Measurements from ENCODE around the gene TNFRSF11A. TPM values are rescaled to one million over a fixed set of nuclear protein-coding genes. Genes with fewer than 3 reads are reported as not detected.
A peak's percentile ranks its signal among the peaks of the same experiment; 100 is the strongest.

TNFRSF11A gene
- total RNA-seq, result 2.0 TPM
- 1 to 10 TPM; 2.6 to 3.8 (median 3.1) TPM for polyA plus RNA-seq (ENCODE audit: insufficient read depth in 1 of 8, insufficient read length in 8 of 8, low replicate concordance in 1 of 8)
- long read RNA-seq, donor 1, result 0 reads
- long read RNA-seq, donor 2, result 0 reads
- long read RNA-seq, donor 3, result 0 reads
- long read RNA-seq, donor 4, full-length matches to known transcripts, result 1 of 1 reads
- long read RNA-seq, donor 4, partial matches to known transcripts, result 0 of 1 reads
- long read RNA-seq, donor 4, other reads (novel, unspliced or antisense), result 0 of 1 reads
- long read RNA-seq, donor 5, result 0 reads
- long read RNA-seq, donor 6, result 0 reads
- long read RNA-seq, donor 7, full-length matches to known transcripts, result 1 of 1 reads
- long read RNA-seq, donor 7, partial matches to known transcripts, result 0 of 1 reads
- long read RNA-seq, donor 7, other reads (novel, unspliced or antisense), result 0 of 1 reads
- long read RNA-seq, donor 8, result 0 reads
- long read RNA-seq, donor 9, result 0 reads
- long read RNA-seq, donor 10, result 0 reads
- long read RNA-seq, donor 11, full-length matches to known transcripts, result 1 of 1 reads
- long read RNA-seq, donor 11, partial matches to known transcripts, result 0 of 1 reads
- long read RNA-seq, donor 11, other reads (novel, unspliced or antisense), result 0 of 1 reads

DNA sequence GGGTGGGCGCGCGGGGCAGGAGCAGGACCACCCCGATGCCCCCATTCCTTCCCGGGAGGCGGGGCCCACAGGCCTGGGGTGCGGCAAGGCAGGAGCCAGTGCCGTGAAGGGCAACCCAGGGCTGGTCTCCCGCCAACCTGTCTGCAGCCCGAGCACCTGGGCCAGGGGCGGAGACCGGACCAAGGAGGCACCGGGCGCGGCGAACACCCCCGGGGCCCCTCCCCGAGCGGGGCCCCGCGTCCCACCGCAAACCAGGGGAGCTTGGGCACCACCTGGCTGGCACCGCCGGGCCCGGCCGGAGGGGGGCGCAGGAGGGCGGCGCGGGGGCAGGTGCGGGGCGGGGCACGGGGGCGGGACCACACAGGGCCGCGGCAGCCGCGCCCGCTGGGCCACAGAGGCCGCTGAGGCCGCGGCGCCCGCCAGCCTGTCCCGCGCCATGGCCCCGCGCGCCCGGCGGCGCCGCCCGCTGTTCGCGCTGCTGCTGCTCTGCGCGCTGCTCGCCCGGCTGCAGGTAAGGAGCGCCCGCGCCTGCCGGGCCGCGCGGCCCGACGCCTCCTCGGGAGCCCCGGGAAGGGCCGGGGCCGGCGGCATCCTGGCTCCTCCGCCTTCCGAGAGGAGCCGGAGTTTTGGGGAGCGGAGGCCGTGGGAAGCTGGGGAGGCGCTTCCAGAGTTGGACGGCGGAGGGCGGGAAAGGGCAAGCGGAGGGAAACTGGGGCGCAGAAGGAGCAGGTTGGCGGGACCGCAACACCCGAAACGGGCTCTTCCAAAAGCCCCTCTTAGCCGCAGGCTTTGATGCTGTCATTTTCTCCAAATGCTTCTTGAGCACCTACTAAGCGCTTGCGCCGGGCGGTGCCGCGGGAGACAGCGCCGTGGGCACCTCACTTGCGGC is at the start of gene TNFRSF11A:
Gene TNFRSF11A (plus strand): TSS at position 394 of the 889 bp plus-strand sequence. CDS start 43 bp downstream, at position 437.
- peak within 1 kb of the TSS; percentile 53 for H3K4me3 ChIP-seq (ENCODE audit: low read length)
- peak; percentile 50 for DNase-seq
- peak within 1 kb of the TSS; percentile 13 for H3K27ac ChIP-seq (ENCODE audit: low read length)
- H3K4me1 ChIP-seq (ENCODE audit: control insufficient read depth, insufficient read depth, low read length), result peaks cover 21% of the 10 kb centered on the region
- H3K36me3 ChIP-seq (ENCODE audit: control insufficient read depth, insufficient read depth, low read length), result no peaks in the 10 kb centered on the region
- no peaks in the 10 kb centered on the region for H3K9me3 ChIP-seq (replicated peaks; ENCODE audit: control insufficient read depth, low read depth, low read length)
- H3K27me3 ChIP-seq (ENCODE audit: control insufficient read depth, insufficient read depth, low read length), result peaks cover 62% of the 10 kb centered on the region
- WGBS (ENCODE audit: insufficient coverage), result under 1% methylated on average over 99 of the region's 99 CpGs

DNA sequence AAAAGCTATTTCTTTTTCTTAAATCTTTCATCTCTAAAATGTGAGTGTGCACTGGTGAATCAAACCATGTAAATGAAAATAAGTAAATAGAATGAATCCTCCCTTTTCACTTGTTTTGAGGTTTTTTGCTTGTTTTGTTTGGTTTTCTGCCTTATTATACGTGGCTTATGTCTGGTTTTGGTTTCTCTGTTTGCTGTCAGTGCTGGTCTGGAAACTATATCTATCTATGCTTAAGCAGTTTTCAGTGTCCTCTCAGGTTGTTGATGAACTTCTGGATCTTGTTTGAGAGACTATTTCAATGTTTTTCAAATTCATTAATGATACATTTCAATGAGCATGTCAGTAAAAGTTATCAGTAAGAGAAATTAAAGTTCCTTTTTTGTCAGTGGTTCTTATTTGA is 48.1 kb upstream of the TNFRSF11A start:
- DNase-seq, result no peak
- Histone ChIP-seq H3K4me1 (ENCODE audit: control insufficient read depth, insufficient read depth, low read length) (peaks cover 2% of the 10 kb centered on the region), H3K27me3 (ENCODE audit: control insufficient read depth, insufficient read depth, low read length) (no peaks in the 10 kb centered on the region), H3K27ac (ENCODE audit: low read length) (no peak overlapping the region), H3K4me3 (ENCODE audit: low read length) (no peak overlapping the region), H3K36me3 (ENCODE audit: control insufficient read depth, insufficient read depth, low read length) (no peaks in the 10 kb centered on the region), H3K9me3 (replicated peaks; ENCODE audit: control insufficient read depth, low read depth, low read length) (no peaks in the 10 kb centered on the region)
- no CpG with 5 or more reads among the region's 1 CpG for WGBS (ENCODE audit: insufficient coverage)

DNA sequence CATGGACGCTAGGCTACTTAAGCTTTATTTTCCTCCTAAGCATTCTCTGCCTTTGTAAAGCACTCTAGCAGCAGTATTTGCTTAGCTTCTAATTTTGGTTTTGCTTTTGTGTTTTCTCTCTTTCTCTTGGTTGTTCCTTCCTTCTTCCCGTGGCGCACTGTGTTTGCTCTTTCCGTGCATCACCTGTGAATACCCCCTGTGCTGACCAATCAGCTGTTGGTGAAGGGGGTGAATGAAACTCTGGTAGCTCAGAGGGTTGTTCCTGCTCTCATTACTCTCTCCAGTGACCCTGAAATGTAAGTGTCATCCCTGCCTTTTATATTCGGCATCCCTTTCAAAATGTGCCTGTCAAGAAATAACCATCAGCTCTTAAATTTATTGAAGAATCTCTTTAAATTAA is 45.5 kb upstream of the TNFRSF11A start:
- no peak overlapping the region for H3K4me3 ChIP-seq (ENCODE audit: low read length)
- no peak for DNase-seq
- no peak overlapping the region for H3K27ac ChIP-seq (ENCODE audit: low read length)
- H3K4me1 ChIP-seq (ENCODE audit: control insufficient read depth, insufficient read depth, low read length), result peaks cover 2% of the 10 kb centered on the region
- H3K9me3 ChIP-seq (replicated peaks; ENCODE audit: control insufficient read depth, low read depth, low read length), result no peaks in the 10 kb centered on the region
- peaks cover 2% of the 10 kb centered on the region for H3K36me3 ChIP-seq (ENCODE audit: control insufficient read depth, insufficient read depth, low read length)
- no peaks in the 10 kb centered on the region for H3K27me3 ChIP-seq (ENCODE audit: control insufficient read depth, insufficient read depth, low read length)
- WGBS (ENCODE audit: insufficient coverage), result no CpG with 5 or more reads among the region's 5 CpGs

DNA sequence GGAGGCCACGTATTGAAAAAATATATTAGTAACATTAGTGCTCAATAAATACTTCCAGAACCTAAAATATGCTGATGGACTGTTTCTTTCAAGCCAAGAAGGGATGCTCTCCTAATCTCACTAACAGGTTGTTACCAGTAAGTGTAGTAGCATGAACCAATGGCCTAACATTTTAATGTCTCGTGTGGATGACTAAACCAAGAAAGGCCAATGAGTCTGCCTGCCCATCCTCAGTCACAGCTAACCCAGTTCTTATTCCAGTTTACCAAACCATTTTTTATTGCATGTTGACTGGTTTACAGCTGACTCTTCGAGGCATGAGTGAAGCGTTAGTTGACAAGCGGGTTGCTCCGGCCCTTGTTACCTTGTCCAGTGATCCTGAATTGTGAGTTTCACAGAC is 45.1 kb upstream of the TNFRSF11A start:
- H3K27me3 ChIP-seq (ENCODE audit: control insufficient read depth, insufficient read depth, low read length), result no peaks in the 10 kb centered on the region
- no peak overlapping the region for H3K4me3 ChIP-seq (ENCODE audit: low read length)
- peaks cover 2% of the 10 kb centered on the region for H3K4me1 ChIP-seq (ENCODE audit: control insufficient read depth, insufficient read depth, low read length)
- 96% methylated on average over 3 of the region's 6 CpGs for WGBS (ENCODE audit: insufficient coverage)
- no peaks in the 10 kb centered on the region for H3K9me3 ChIP-seq (replicated peaks; ENCODE audit: control insufficient read depth, low read depth, low read length)
- no peak for DNase-seq
- peaks cover 2% of the 10 kb centered on the region for H3K36me3 ChIP-seq (ENCODE audit: control insufficient read depth, insufficient read depth, low read length)
- H3K27ac ChIP-seq (ENCODE audit: low read length), result no peak overlapping the region

DNA sequence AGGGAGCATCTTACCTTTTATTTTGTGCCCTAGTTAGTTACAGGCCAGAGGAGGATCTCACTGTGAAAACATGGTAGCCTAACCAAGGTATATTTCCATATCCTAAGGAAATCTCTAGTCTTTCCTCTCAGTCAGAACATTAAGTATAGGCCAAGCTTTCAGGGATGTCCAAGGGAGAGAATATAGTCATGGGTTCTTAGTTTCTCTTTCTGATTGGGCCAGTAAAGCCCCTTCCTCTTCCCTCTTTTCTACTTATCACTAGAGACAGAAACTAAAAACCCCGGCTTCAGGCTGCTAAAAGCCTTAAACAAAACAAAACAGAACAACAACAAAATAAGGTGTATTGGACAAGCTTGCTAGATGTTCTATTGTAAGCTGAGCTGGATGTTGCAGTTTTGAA is 44.3 kb upstream of the TNFRSF11A start:
- no CpG with 5 or more reads among the region's 1 CpG for WGBS (ENCODE audit: insufficient coverage)
- H3K4me3 ChIP-seq (ENCODE audit: low read length), result no peak overlapping the region
- peak overlapping the region; percentile 4 for H3K27ac ChIP-seq (ENCODE audit: low read length)

DNA sequence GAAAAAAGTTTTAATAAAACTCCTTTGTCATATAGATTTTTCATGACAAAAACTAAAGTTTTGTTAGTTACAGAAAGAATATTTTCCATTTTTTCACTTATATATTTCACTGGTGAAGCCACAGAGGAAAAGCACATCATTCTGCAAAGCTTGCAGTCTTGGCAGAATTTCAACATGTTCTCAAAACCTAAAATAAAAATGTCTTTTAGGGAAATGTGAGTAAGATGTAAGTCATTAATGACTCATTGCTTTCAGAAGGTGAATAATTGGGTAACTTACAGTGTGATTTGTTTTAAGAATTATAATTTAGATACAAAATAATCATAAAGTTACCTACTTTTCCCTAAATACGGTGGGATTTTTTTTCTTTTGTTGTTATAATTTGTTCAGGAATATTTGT is 43.4 kb upstream of the TNFRSF11A start:
- Histone ChIP-seq H3K9me3 (replicated peaks; ENCODE audit: control insufficient read depth, low read depth, low read length) (no peaks in the 10 kb centered on the region), H3K4me3 (ENCODE audit: low read length) (no peak overlapping the region), H3K36me3 (ENCODE audit: control insufficient read depth, insufficient read depth, low read length) (peaks cover 2% of the 10 kb centered on the region), H3K27me3 (ENCODE audit: control insufficient read depth, insufficient read depth, low read length) (no peaks in the 10 kb centered on the region), H3K4me1 (ENCODE audit: control insufficient read depth, insufficient read depth, low read length) (peaks cover 2% of the 10 kb centered on the region), H3K27ac (ENCODE audit: low read length) (peak overlapping the region; percentile 59)
- peak; percentile 90 for DNase-seq
- WGBS (ENCODE audit: insufficient coverage), result no CpG with 5 or more reads among the region's 1 CpG

More for the DNA sequence above, 44.3 kb upstream of the TNFRSF11A start:
- Histone ChIP-seq H3K4me1 (ENCODE audit: control insufficient read depth, insufficient read depth, low read length) (peaks cover 2% of the 10 kb centered on the region), H3K27me3 (ENCODE audit: control insufficient read depth, insufficient read depth, low read length) (no peaks in the 10 kb centered on the region), H3K9me3 (replicated peaks; ENCODE audit: control insufficient read depth, low read depth, low read length) (no peaks in the 10 kb centered on the region), H3K36me3 (ENCODE audit: control insufficient read depth, insufficient read depth, low read length) (peaks cover 2% of the 10 kb centered on the region)
- peak; percentile 11 for DNase-seq

DNA sequence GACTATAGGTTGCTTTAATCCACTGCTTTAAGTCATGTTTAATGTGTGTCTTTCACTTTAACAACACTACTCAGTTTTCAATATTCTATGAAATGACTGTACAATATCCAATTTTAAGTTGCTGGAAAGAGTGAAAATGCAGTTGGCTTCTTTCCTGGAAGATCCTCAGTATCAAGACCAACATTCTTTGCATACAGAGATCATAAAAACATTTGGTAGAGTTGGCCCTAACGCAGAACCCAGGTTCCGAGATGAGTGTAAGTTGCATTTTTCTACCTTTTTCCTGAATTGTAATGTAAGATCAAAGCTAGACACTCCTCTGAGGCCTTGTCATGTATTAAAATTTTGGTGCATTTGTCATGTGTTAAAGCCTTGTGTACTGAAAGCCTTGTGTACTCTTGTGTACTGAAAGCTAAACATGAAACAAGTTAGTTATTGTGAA is 42.9 kb upstream of the TNFRSF11A start:
- no peaks in the 10 kb centered on the region for H3K27me3 ChIP-seq (ENCODE audit: control insufficient read depth, insufficient read depth, low read length)
- 0% methylated on average over 1 of the region's 2 CpGs for WGBS (ENCODE audit: insufficient coverage)
- H3K36me3 ChIP-seq (ENCODE audit: control insufficient read depth, insufficient read depth, low read length), result peaks cover 2% of the 10 kb centered on the region
- H3K27ac ChIP-seq (ENCODE audit: low read length), result peak overlapping the region; percentile 59
- peak; percentile 94 for DNase-seq
- H3K4me1 ChIP-seq (ENCODE audit: control insufficient read depth, insufficient read depth, low read length), result peaks cover 2% of the 10 kb centered on the region
- no peak overlapping the region for H3K4me3 ChIP-seq (ENCODE audit: low read length)
- no peaks in the 10 kb centered on the region for H3K9me3 ChIP-seq (replicated peaks; ENCODE audit: control insufficient read depth, low read depth, low read length)

DNA sequence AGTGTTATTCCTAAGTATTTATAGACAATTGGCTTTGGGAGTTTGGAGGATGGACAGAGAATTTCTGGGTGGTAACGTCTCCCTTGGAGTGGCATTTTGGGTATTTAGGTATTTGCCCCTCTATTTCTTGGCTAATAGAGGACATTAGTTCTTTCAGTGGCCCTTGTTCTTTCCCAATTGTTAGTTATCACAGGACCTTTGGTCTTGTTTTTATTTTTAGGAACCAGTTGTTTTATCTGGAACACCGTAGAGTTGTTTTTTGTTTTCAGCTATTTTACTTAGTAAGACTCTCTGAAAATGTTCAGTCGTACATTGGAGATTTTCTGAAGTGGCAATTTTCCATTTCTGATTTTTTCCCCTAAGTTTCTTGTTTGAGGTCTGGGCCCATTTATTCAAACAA is 40.5 kb upstream of the TNFRSF11A start:
- H3K4me3 ChIP-seq (ENCODE audit: low read length), result no peak overlapping the region
- no peaks in the 10 kb centered on the region for H3K27me3 ChIP-seq (ENCODE audit: control insufficient read depth, insufficient read depth, low read length)
- WGBS (ENCODE audit: insufficient coverage), result no CpG with 5 or more reads among the region's 3 CpGs
- H3K9me3 ChIP-seq (replicated peaks; ENCODE audit: control insufficient read depth, low read depth, low read length), result no peaks in the 10 kb centered on the region
- DNase-seq, result no peak
- H3K4me1 ChIP-seq (ENCODE audit: control insufficient read depth, insufficient read depth, low read length), result peaks cover 2% of the 10 kb centered on the region
- no peak overlapping the region for H3K27ac ChIP-seq (ENCODE audit: low read length)
- H3K36me3 ChIP-seq (ENCODE audit: control insufficient read depth, insufficient read depth, low read length), result peaks cover 2% of the 10 kb centered on the region

DNA sequence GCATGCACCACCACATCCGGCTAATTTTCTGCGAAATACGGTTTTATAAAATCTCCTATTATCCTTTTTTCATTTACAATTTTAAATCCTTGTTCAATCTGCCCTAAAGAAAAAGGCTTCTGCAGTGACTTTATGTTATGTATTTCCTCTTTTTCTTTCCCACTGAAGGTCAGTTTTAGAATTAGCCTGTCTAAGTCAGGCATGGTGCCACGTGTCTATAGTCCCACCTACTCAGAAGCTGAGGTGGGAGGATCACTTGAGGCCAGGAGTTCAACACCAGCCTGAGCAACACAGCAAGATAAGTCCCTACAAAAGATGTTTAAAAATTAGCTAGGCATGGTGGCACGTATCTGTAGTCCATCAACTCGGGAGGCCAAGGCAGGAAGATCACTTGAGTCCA is 39.8 kb upstream of the TNFRSF11A start:
- H3K27me3 ChIP-seq (ENCODE audit: control insufficient read depth, insufficient read depth, low read length), result no peaks in the 10 kb centered on the region
- DNase-seq, result no peak
- H3K9me3 ChIP-seq (replicated peaks; ENCODE audit: control insufficient read depth, low read depth, low read length), result no peaks in the 10 kb centered on the region
- no peak overlapping the region for H3K4me3 ChIP-seq (ENCODE audit: low read length)
- peaks cover 2% of the 10 kb centered on the region for H3K36me3 ChIP-seq (ENCODE audit: control insufficient read depth, insufficient read depth, low read length)
- peaks cover 2% of the 10 kb centered on the region for H3K4me1 ChIP-seq (ENCODE audit: control insufficient read depth, insufficient read depth, low read length)
- H3K27ac ChIP-seq (ENCODE audit: low read length), result no peak overlapping the region
- WGBS (ENCODE audit: insufficient coverage), result 94% methylated on average over 3 of the region's 6 CpGs
